HepG2 (cell line): ENCODE data around the gene TPX2. TPM values are rescaled to one million over a fixed set of nuclear protein-coding genes. Genes with fewer than 3 reads are reported as not detected.

Experiments
- ATF5 ChIP-seq: sonication (generic); formaldehyde crosslinking; IDR thresholded peaks from 2 replicates; pipeline ENCODE4 v1.4.0; 2020; ENCODE audit warnings: mild to moderate bottlenecking, low read depth, missing genetic modification reagents
- BCL6 ChIP-seq: IDR thresholded peaks from 2 replicates; pipeline ENCODE4 v1.6.1; 2016; ENCODE audit warnings: missing genetic modification reagents, missing compliant biosample characterization
- BORCS8-MEF2B ChIP-seq: sonication (generic); formaldehyde crosslinking; IDR thresholded peaks from 2 replicates; pipeline ENCODE4 v1.8.0; 2022; ENCODE audit warnings: mild to moderate bottlenecking, missing genetic modification reagents
- DNMT3B ChIP-seq: conservative IDR thresholded peaks from 2 replicates; pipeline ENCODE4 v1.6.1; 2016; ENCODE audit warnings: missing biosample characterization, control low read depth
- MAFF ChIP-seq: IDR thresholded peaks from 2 replicates; pipeline ENCODE4 v1.6.1; 2011; ENCODE audit warnings: low read depth, low read length, improper control_type of control experiment
- MIER2 ChIP-seq: IDR thresholded peaks from 2 replicates; pipeline ENCODE4 v1.6.1; 2016; ENCODE audit warnings: missing biosample characterization, missing genetic modification reagents
- MIER3 ChIP-seq: IDR thresholded peaks from 2 replicates; pipeline ENCODE4 v1.6.1; 2016; ENCODE audit warnings: missing compliant biosample characterization, borderline replicate concordance
- PAX8 ChIP-seq: sonication (generic); formaldehyde crosslinking; IDR thresholded peaks from 2 replicates; pipeline ENCODE4 v1.8.0; 2022; ENCODE audit warnings: mild to moderate bottlenecking, missing genetic modification reagents, borderline replicate concordance
- RCOR2 ChIP-seq: IDR thresholded peaks from 2 replicates; pipeline ENCODE4 v1.6.1; 2016; ENCODE audit warnings: missing biosample characterization, missing genetic modification reagents
- RNF219 ChIP-seq: sonication (generic); formaldehyde crosslinking; IDR thresholded peaks from 2 replicates; pipeline ENCODE4 v1.5.0; 2020; ENCODE audit warnings: mild to moderate bottlenecking, missing genetic modification reagents
- SCMH1 ChIP-seq: sonication (generic); formaldehyde crosslinking; IDR thresholded peaks from 2 replicates; pipeline ENCODE4 v1.9.0; 2021; ENCODE audit warnings: missing genetic modification reagents, mild to moderate bottlenecking, borderline replicate concordance
- SKI ChIP-seq: fragments of 450-650 bp; IDR thresholded peaks from one replicate; pipeline ENCODE4 v1.6.1; 2018; ENCODE audit warnings: mild to moderate bottlenecking; ENCODE audit not compliant: partially characterized antibody
- TMF1 ChIP-seq: sonication (generic); formaldehyde crosslinking; IDR thresholded peaks from 2 replicates; pipeline ENCODE4 v1.8.1; 2022; ENCODE audit warnings: low read depth, missing genetic modification reagents
- TP53 ChIP-seq: sonication (generic); formaldehyde crosslinking; conservative IDR thresholded peaks from 2 replicates; pipeline ENCODE4 v1.4.0; 2020; ENCODE audit warnings: missing genetic modification reagents
- ZBTB34 ChIP-seq: sonication (generic); formaldehyde crosslinking; IDR thresholded peaks from 2 replicates; pipeline ENCODE4 v1.8.0; 2022; ENCODE audit warnings: mild to moderate bottlenecking, missing genetic modification reagents
- ZBTB38 ChIP-seq: sonication (generic); formaldehyde crosslinking; IDR thresholded peaks from 2 replicates; pipeline ENCODE4 v1.5.1; 2020; ENCODE audit warnings: mild to moderate bottlenecking, missing genetic modification reagents
- ZNF160 ChIP-seq: sonication (generic); formaldehyde crosslinking; IDR thresholded peaks from 2 replicates; pipeline ENCODE4 v1.8.0; 2022; ENCODE audit warnings: mild to moderate bottlenecking, inconsistent platforms, missing genetic modification reagents
- ZNF225 ChIP-seq: sonication (generic); formaldehyde crosslinking; IDR thresholded peaks from 2 replicates; pipeline ENCODE4 v1.4.0; 2020; ENCODE audit warnings: mild to moderate bottlenecking, missing genetic modification reagents
- ZNF232 ChIP-seq: sonication (generic); formaldehyde crosslinking; IDR thresholded peaks from 2 replicates; pipeline ENCODE4 v1.4.0; 2020; ENCODE audit warnings: missing genetic modification reagents, borderline replicate concordance
- ZNF263 ChIP-seq: sonication (generic); formaldehyde crosslinking; IDR thresholded peaks from 2 replicates; pipeline ENCODE4 v1.4.0; 2020; ENCODE audit warnings: missing genetic modification reagents
- ZNF280B ChIP-seq: sonication (generic); formaldehyde crosslinking; IDR thresholded peaks from 2 replicates; pipeline ENCODE4 v1.5.0; 2020; ENCODE audit warnings: missing genetic modification reagents, mild to moderate bottlenecking, borderline replicate concordance
- ZNF567 ChIP-seq: sonication (generic); formaldehyde crosslinking; IDR thresholded peaks from 2 replicates; pipeline ENCODE4 v1.8.1; 2023; ENCODE audit warnings: mild to moderate bottlenecking, missing genetic modification reagents, borderline replicate concordance
- ZNF737 ChIP-seq: sonication (generic); formaldehyde crosslinking; IDR thresholded peaks from 2 replicates; pipeline ENCODE4 v1.5.0; 2020; ENCODE audit warnings: missing genetic modification reagents, mild to moderate bottlenecking, borderline replicate concordance
- ZNF772 ChIP-seq: sonication (generic); formaldehyde crosslinking; IDR thresholded peaks from 2 replicates; pipeline ENCODE4 v1.5.0; 2020; ENCODE audit warnings: mild to moderate bottlenecking, missing genetic modification reagents
- polyA plus RNA-seq, 8 experiments: library from polyadenylated mRNA; depleted of rRNA in 3 of 8; stranded (reverse) in 7 of 8; unstranded in 1 of 8; fragments of >200 nt; fragmentation: Illumina TruSeq in 4 of 8; extraction: Trizol in 4 of 8; gene quantifications; 2 replicates each; pipeline versions ENCODE4 v1.2.1 to v1.2.3, GENCODE V29; 2011 to 2016; ENCODE audit warnings: low read depth in 4 of 8, missing spikeins in 1 of 8, mixed read lengths in 1 of 8; ENCODE audit not compliant: insufficient read depth in 1 of 8
- total RNA-seq, 5 experiments: library from RNA; depleted of rRNA; stranded (reverse); fragments of >200 nt; fragmentation: Illumina TruSeq; extraction: Trizol; gene quantifications; 2 replicates each; pipeline ENCODE4 v1.2.3, GENCODE V29; 2016; ENCODE audit warnings: low read depth in 1 of 5

The TPX2 gene
- total and polyA plus RNA-seq, 2 of the 13 experiments (the other 11 are each of a cell fraction or from before 2014, with no cell fraction given), result 34.3 to 124 TPM

- no peak; the same call in 1 of the 2 replicates for TF ChIP-seq ZBTB38
- peak; percentile 68 for TF ChIP-seq BCL6 (CRISPR knock-in tag)
- no peak for TF ChIP-seq ZNF280B
- TF ChIP-seq TMF1 (CRISPR knock-in tag), result peak; percentile 79; the same call in 1 of the 2 replicates
- TF ChIP-seq ZBTB34, result peak; percentile 26; the same call in 1 of the 2 replicates
- TF ChIP-seq MIER3 (CRISPR knock-in tag), result 0 out of 2 replicates have a peak, but pooled peaks have one; percentile 1
- TF ChIP-seq MAFF, result no peak
- peak; percentile 38; the same call in 1 of the 2 replicates for TF ChIP-seq MIER2 (CRISPR knock-in tag)
- no peak for TF ChIP-seq ATF5 (CRISPR knock-in tag)
- 0 out of 2 replicates have a peak, but pooled peaks have one; percentile 13 for TF ChIP-seq DNMT3B (CRISPR knock-in tag)
- TF ChIP-seq TP53 (CRISPR knock-in tag), result peak; percentile 91
- TF ChIP-seq ZNF232 (CRISPR knock-in tag), result 0 out of 2 replicates have a peak, but pooled peaks have one; percentile 50
- 0 out of 2 replicates have a peak, but pooled peaks have one; percentile 63 for TF ChIP-seq RNF219 (CRISPR knock-in tag)
- peak; percentile 76 for TF ChIP-seq SKI
- no peak for TF ChIP-seq ZNF567
- TF ChIP-seq ZNF263 (CRISPR knock-in tag), result 0 out of 2 replicates have a peak, but pooled peaks have one; percentile 30
- no peak for TF ChIP-seq SCMH1 (CRISPR knock-in tag)
- no peak for TF ChIP-seq PAX8 (CRISPR knock-in tag)
- TF ChIP-seq RCOR2, result peak; percentile 88
- TF ChIP-seq ZNF772 (CRISPR knock-in tag), result 0 out of 2 replicates have a peak, but pooled peaks have one; percentile 59
- TF ChIP-seq ZNF160 (CRISPR knock-in tag), result no peak
- peak; percentile 17; the same call in 1 of the 2 replicates for TF ChIP-seq BORCS8-MEF2B (CRISPR knock-in tag)
- TF ChIP-seq ZNF737 (CRISPR knock-in tag), result no peak
- TF ChIP-seq ZNF225 (CRISPR knock-in tag), result no peak
These were observed 40.0 kb upstream of the TPX2 start (continued) for GRCh38 chr20:31698803-31699718.
